WTC11 (cell line): ENCODE data around the gene LCAT. TPM values are rescaled to one million over a fixed set of nuclear protein-coding genes. Genes with fewer than 3 reads are reported as not detected.

Experiments
- ATAC-seq: fragments of 200-7000 bp; cut with Tn5 transposase; 2 replicates; pipeline ENCODE4 v1.10.0; 2021; ENCODE audit warnings: mild to moderate bottlenecking, moderate library complexity
- CTCF ChIA-PET: fragments of 300-600 bp; sonication (Branson Sonifier 250); formaldehyde crosslinking; loops from one replicate; lab custom pipeline; 2021; ENCODE audit warnings: antibody characterized with exemption; lab: Charles Lee
- POLR2A ChIA-PET: fragments of 350-600 bp; sonication (Branson Sonifier 250); formaldehyde crosslinking; loops from one replicate; lab custom pipeline; 2021; ENCODE audit warnings: antibody characterized with exemption; lab: Charles Lee
- DNase-seq: peaks from one replicate; pipeline ENCODE4 v3.0.0; 2021; ENCODE audit warnings: low spot score
- H3K27ac Mint-ChIP-seq: 2 replicates; pipeline ENCODE4 v1.8.0; 2021; ENCODE audit warnings: mixed read lengths
- H3K27me3 Mint-ChIP-seq: 2 replicates; pipeline ENCODE4 v1.8.0; 2021; ENCODE audit warnings: low read depth, mild to moderate bottlenecking, moderate library complexity, mixed read lengths
- H3K36me3 Mint-ChIP-seq: 2 replicates; pipeline ENCODE4 v1.8.0; 2021; ENCODE audit warnings: mixed read lengths
- H3K4me1 Mint-ChIP-seq: 2 replicates; pipeline ENCODE4 v1.8.0; 2022; ENCODE audit warnings: mixed read lengths
- H3K4me3 Mint-ChIP-seq: 2 replicates; pipeline ENCODE4 v1.8.0; 2021; ENCODE audit warnings: mild to moderate bottlenecking, moderate library complexity, mixed read lengths
- H3K9me3 Mint-ChIP-seq: 2 replicates; pipeline ENCODE4 v1.8.0; 2021; ENCODE audit warnings: mixed read lengths
- AR ChIP-seq: fragments of 250-450 bp; sonication (Bioruptor Pico); IDR thresholded peaks from 2 replicates; pipeline ENCODE4 v1.9.0; 2021; ENCODE audit warnings: mild to moderate bottlenecking
- EMX1 ChIP-seq: fragments of 250-450 bp; sonication (Bioruptor Pico); IDR thresholded peaks from 2 replicates; pipeline ENCODE4 v1.8.0; 2021; ENCODE audit warnings: mild to moderate bottlenecking
- ERG ChIP-seq: fragments of 250-450 bp; sonication (Bioruptor Pico); IDR thresholded peaks from 2 replicates; pipeline ENCODE4 v1.8.0; 2021; ENCODE audit warnings: mild to moderate bottlenecking
- ESRRA ChIP-seq: sonication (generic); formaldehyde crosslinking; IDR thresholded peaks from 2 replicates; pipeline ENCODE4 v1.8.1; 2022; ENCODE audit warnings: mild to moderate bottlenecking, missing genetic modification reagents, borderline replicate concordance
- FOXP1 ChIP-seq: sonication (generic); formaldehyde crosslinking; IDR thresholded peaks from 2 replicates; pipeline ENCODE4 v1.8.0; 2022; ENCODE audit warnings: missing genetic modification reagents, mild to moderate bottlenecking, moderate library complexity, borderline replicate concordance
- GABPB1 ChIP-seq: sonication (generic); formaldehyde crosslinking; IDR thresholded peaks from 2 replicates; pipeline ENCODE4 v1.8.1; 2023; ENCODE audit warnings: mild to moderate bottlenecking, missing genetic modification reagents
- HMGA2 ChIP-seq: fragments of 250-450 bp; sonication (Bioruptor Pico); IDR thresholded peaks from 2 replicates; pipeline ENCODE4 v1.4.0; 2021; ENCODE audit warnings: mild to moderate bottlenecking, moderate library complexity
- IRF2 ChIP-seq: sonication (generic); formaldehyde crosslinking; IDR thresholded peaks from 2 replicates; pipeline ENCODE4 v1.8.0; 2022; ENCODE audit warnings: low read depth, missing genetic modification reagents, borderline replicate concordance
- ZNF121 ChIP-seq: sonication (generic); formaldehyde crosslinking; IDR thresholded peaks from 2 replicates; pipeline ENCODE4 v1.8.0; 2023; ENCODE audit warnings: missing genetic modification reagents
- ZNF263 ChIP-seq: sonication (generic); formaldehyde crosslinking; IDR thresholded peaks from 2 replicates; pipeline ENCODE4 v1.8.1; 2022; ENCODE audit warnings: low read depth, mild to moderate bottlenecking, moderate library complexity, missing genetic modification reagents
- ZNF317 ChIP-seq: sonication (generic); formaldehyde crosslinking; IDR thresholded peaks from 2 replicates; pipeline ENCODE4 v1.8.1; 2023; ENCODE audit warnings: low read depth, mild to moderate bottlenecking, moderate library complexity, missing genetic modification reagents, borderline replicate concordance
- ZNF416 ChIP-seq: fragments of 250-450 bp; sonication (Bioruptor Pico); IDR thresholded peaks from 2 replicates; pipeline ENCODE4 v1.9.0; 2021; ENCODE audit warnings: mild to moderate bottlenecking, inconsistent platforms
- ZNF423 ChIP-seq: fragments of 250-450 bp; sonication (Bioruptor Pico); IDR thresholded peaks from 2 replicates; pipeline ENCODE4 v2.1.2; 2022; ENCODE audit warnings: mild to moderate bottlenecking, moderate library complexity
- ZNF425 ChIP-seq: fragments of 250-450 bp; sonication (Bioruptor Pico); conservative IDR thresholded peaks from 2 replicates; pipeline ENCODE4 v1.9.0; 2021; ENCODE audit warnings: mild to moderate bottlenecking
- ZSCAN18 ChIP-seq: fragments of 250-450 bp; sonication (Bioruptor Pico); IDR thresholded peaks from 2 replicates; pipeline ENCODE4 v2.1.2; 2022; ENCODE audit warnings: mild to moderate bottlenecking, moderate library complexity
- total RNA-seq: library from RNA; stranded (reverse); gene quantifications from 3 replicates; pipeline ENCODE4 v1.2.3, GENCODE V29; 2021

Gene LCAT
- total RNA-seq, 1 experiment from 2014 or later = 38.3 TPM

- TF ChIP-seq ZNF425 (CRISPR knock-in tag) (no peak), ZNF263 (CRISPR knock-in tag) (no peak), ESRRA (CRISPR knock-in tag) (peak; percentile 91), ZNF423 (no peak), AR (0 out of 2 replicates have a peak, but pooled peaks have one; percentile 26), HMGA2 (CRISPR knock-in tag) (no peak), IRF2 (no peak), FOXP1 (CRISPR knock-in tag) (peak; percentile 70; the same call in 1 of the 2 replicates), ZNF317 (CRISPR knock-in tag) (0 out of 2 replicates have a peak, but pooled peaks have one; percentile 8), ZNF416 (CRISPR knock-in tag) (no peak; the same call in 1 of the 2 replicates), GABPB1 (peak; percentile 67; the same call in 1 of the 2 replicates), ERG (CRISPR knock-in tag) (no peak), ZSCAN18 (CRISPR knock-in tag) (no peak)
These were observed 8.4 kb downstream of the LCAT start (continued) for GRCh38 chr16:67935402-67936123.

- no peaks in the 10 kb centered on the region for H3K27me3 Mint-ChIP-seq
These were observed 8.9 kb downstream of the LCAT start for GRCh38 chr16:67935101-67935401.

More at GRCh38 chr16:67935101-67935401, 8.9 kb downstream of the LCAT start:
- ATAC-seq = peak; percentile 2
- Mint-ChIP-seq H3K4me3 (peak overlapping the region; percentile 100), H3K9me3 (no peaks in the 10 kb centered on the region), H3K27ac (peak overlapping the region; percentile 90), H3K36me3 (peaks cover 6% of the 10 kb centered on the region), H3K4me1 (peaks cover 23% of the 10 kb centered on the region)
- TF ChIP-seq ZNF121 (CRISPR knock-in tag) (peak; percentile 23; the same call in 1 of the 2 replicates), EMX1 (CRISPR knock-in tag) (no peak)
- no peak for DNase-seq
- CTCF ChIA-PET = interaction anchor here (0.9 to 4.0 kb wide), 18 partner anchors 8 to 414 kb away, joined by 3 to 52 read pairs (median 6); partner anchors contain the start of genes C16orf86, ENKD1, LCAT and NRN1L
- POLR2A ChIA-PET = interaction anchor here (0.5 to 4.7 kb wide), 7 partner anchors 10 to 282 kb away, joined by 3 to 30 read pairs (median 5); partner anchors contain the start of genes NFATC3, NRN1L, RANBP10 and TSNAXIP1
